ENCODE measurements around the gene IER2.

DNA sequence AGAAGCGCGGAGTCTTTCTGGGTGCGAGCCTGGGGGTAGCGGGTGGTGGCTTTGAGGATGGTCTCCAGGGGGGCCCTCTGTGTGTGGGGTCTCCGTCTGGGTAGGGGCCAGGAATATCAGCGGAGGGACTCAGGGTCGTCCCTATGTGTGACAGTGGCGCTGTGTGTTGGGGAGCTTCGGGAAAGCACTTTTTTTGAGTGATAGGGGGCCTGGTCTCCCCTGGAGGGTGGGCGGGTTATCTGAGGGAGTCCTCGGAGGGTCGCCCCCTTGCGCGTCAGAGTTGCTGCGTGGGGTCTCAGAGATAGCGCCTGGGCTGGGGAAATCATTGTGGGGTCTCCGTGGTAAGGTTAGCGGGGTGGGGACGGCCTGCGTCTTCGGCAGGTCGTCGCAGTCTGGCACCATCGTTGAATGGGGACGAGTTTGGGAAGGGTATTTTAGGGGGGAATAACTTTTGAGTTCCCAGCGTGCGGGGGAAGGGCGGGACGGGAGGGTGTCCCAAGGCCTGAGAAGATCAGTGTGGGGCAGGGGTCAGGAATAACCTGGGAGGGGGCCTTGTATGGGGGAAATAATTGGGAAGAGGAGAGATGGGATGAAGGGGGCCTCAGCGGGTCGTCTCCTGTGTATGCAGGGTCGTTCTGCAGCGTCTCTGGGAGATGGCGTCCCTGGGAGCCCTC is 857 bp downstream of the IER2 start:
- TF ChIP-seq, protein P1, sequence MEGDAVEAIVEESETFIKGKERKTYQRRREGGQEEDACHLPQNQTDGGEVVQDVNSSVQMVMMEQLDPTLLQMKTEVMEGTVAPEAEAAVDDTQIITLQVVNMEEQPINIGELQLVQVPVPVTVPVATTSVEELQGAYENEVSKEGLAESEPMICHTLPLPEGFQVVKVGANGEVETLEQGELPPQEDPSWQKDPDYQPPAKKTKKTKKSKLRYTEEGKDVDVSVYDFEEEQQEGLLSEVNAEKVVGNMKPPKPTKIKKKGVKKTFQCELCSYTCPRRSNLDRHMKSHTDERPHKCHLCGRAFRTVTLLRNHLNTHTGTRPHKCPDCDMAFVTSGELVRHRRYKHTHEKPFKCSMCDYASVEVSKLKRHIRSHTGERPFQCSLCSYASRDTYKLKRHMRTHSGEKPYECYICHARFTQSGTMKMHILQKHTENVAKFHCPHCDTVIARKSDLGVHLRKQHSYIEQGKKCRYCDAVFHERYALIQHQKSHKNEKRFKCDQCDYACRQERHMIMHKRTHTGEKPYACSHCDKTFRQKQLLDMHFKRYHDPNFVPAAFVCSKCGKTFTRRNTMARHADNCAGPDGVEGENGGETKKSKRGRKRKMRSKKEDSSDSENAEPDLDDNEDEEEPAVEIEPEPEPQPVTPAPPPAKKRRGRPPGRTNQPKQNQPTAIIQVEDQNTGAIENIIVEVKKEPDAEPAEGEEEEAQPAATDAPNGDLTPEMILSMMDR (IDR thresholded peaks at IDR 0.05; ENCODE audit: low read length), result no peak
- TF ChIP-seq EZH2 (IDR thresholded peaks at IDR 0.05; ENCODE audit: borderline replicate concordance, low read length), result no peak
